CD4-positive, CD25-positive, alpha-beta regulatory T cell (primary cell): ENCODE data around the gene EPB41L4B. TPM values are rescaled to one million over a fixed set of nuclear protein-coding genes. Genes with fewer than 3 reads are reported as not detected.
"Not testable (repeated sequence)": the region's sequence is repeated elsewhere in the genome, so short reads cannot be mapped to it uniquely, and the experiment has no call there.

ENCODE experiments used
- ATAC-seq, 2 donors: fragments of 150-1000 bp; cut with Tn5 transposase; one replicate each; pipeline ENCODE4 v1.10.0; 2021; ENCODE audit warnings: low read depth in 2 of 2, moderate number of reproducible peaks in 2 of 2, moderate library complexity in 1 of 2
- DNase-seq, 3 donors: peaks; one replicate each; pipeline versions ENCODE4 v3.0.0 to v3.0.0-alpha.2; 2012 to 2022; ENCODE audit warnings: mixed read lengths in 1 of 3
- H3K27ac ChIP-seq: one replicate; pipeline ENCODE4 v1.7.0; 2013; ENCODE audit warnings: mild to moderate bottlenecking, low read length; ENCODE audit not compliant: insufficient read depth, poor library complexity, severe bottlenecking
- H3K27me3 ChIP-seq: one replicate; pipeline ENCODE4 v1.7.0; 2013; ENCODE audit warnings: low read length; ENCODE audit not compliant: control insufficient read depth, insufficient read depth
- H3K36me3 ChIP-seq: one replicate; pipeline ENCODE4 v1.7.0; 2013; ENCODE audit warnings: mild to moderate bottlenecking, low read length, moderate library complexity; ENCODE audit not compliant: control insufficient read depth, insufficient read depth
- H3K4me1 ChIP-seq: 2 replicates; pipeline ENCODE4 v1.7.0; 2013; ENCODE audit warnings: mild to moderate bottlenecking, low read length; ENCODE audit not compliant: insufficient read depth, control insufficient read depth, poor library complexity, severe bottlenecking
- H3K4me3 ChIP-seq: one replicate; pipeline ENCODE4 v1.7.0; 2013; ENCODE audit warnings: low read depth, mild to moderate bottlenecking, low read length, moderate library complexity
- H3K9me3 ChIP-seq, 2 experiments: 1 replicate in 1 of 2; 2 replicates in 1 of 2; pipeline ENCODE4 v1.7.0; 2013; ENCODE audit warnings: low read length in 2 of 2, mild to moderate bottlenecking in 1 of 2, moderate library complexity in 1 of 2; ENCODE audit not compliant: control insufficient read depth in 2 of 2
- H3K27ac Mint-ChIP-seq, 3 donors: one replicate each; pipeline ENCODE4 v1.8.0; 2020 to 2022; ENCODE audit warnings: mild to moderate bottlenecking in 3 of 3, mixed read lengths in 3 of 3, moderate library complexity in 2 of 3
- H3K27me3 Mint-ChIP-seq: one replicate; pipeline ENCODE4 v1.8.0; 2022; ENCODE audit warnings: mild to moderate bottlenecking, mixed read lengths
- H3K36me3 Mint-ChIP-seq: one replicate; pipeline ENCODE4 v1.8.0; 2020; ENCODE audit warnings: mixed read lengths
- H3K4me1 Mint-ChIP-seq, 4 donors: one replicate each; pipeline ENCODE4 v1.8.0; 2020 to 2022; ENCODE audit warnings: mixed read lengths in 4 of 4, mild to moderate bottlenecking in 1 of 4
- H3K4me3 Mint-ChIP-seq, 4 donors: one replicate each; pipeline ENCODE4 v1.8.0; 2020 to 2022; ENCODE audit warnings: mild to moderate bottlenecking in 4 of 4, mixed read lengths in 4 of 4, moderate library complexity in 3 of 4
- H3K9me3 Mint-ChIP-seq, 7 donors: one replicate each; pipeline ENCODE4 v1.8.0; 2020 to 2022; ENCODE audit warnings: mixed read lengths in 7 of 7, mild to moderate bottlenecking in 3 of 7, moderate library complexity in 2 of 7
- polyA plus RNA-seq, 4 donors: library from polyadenylated mRNA; unstranded; fragments of 300-500 nt; fragmentation: Illumina TruSeq; gene quantifications; one replicate each; pipeline ENCODE4 v1.2.3, GENCODE V29; 2021
- total RNA-seq: library from RNA; stranded (reverse); gene quantifications from one replicate; pipeline ENCODE4 v1.2.3, GENCODE V29; 2022

EPB41L4B gene
- total and polyA plus RNA-seq, 5 donors from 2014 or later: not detected

GRCh38 chr9:109295221-109296130, 25.4 kb downstream of the EPB41L4B start:
- DNase-seq (no peak), ATAC-seq (no peak)
- Histone ChIP-seq H3K9me3 (no peaks in the 10 kb centered on the region), H3K4me3 (no peak overlapping the region), H3K36me3 (no peaks in the 10 kb centered on the region), H3K27me3 (no peaks in the 10 kb centered on the region), H3K27ac (no peak overlapping the region), H3K4me1 (no peaks in the 10 kb centered on the region)
- Mint-ChIP-seq H3K4me3 (no peak overlapping the region), H3K9me3 (peaks cover 0 to 1% (median 0%) of the 10 kb centered on the region in 7 donors), H3K27me3 (peaks cover 13% of the 10 kb centered on the region), H3K36me3 (no peaks in the 10 kb centered on the region), H3K27ac (no peak overlapping the region), H3K4me1 (peaks cover 0 to 6% (median 0%) of the 10 kb centered on the region in 4 donors)

DNA sequence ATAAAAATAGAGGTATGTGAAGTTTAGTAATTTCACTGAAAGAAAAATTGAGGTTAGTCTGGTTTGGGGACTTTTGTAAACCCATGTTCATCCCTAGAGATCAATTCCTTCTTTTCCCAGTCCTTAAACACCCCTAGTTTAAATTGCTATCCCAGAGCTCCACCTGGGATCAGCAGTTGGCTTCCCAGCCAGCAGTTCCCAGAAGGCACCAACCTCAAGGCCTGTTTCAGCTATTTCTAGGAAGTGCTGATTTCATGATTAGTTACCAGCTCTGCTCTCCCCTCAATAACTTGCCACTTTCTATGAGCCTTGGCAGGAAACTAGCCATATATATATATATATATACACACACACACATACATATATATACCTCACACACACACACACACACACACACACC, 30.5 kb downstream of the EPB41L4B start:
- Histone ChIP-seq H3K36me3 (no peaks in the 10 kb centered on the region), H3K9me3 (no peaks in the 10 kb centered on the region), H3K4me3 (no peak overlapping the region), H3K27ac (no peak overlapping the region), H3K27me3 (no peaks in the 10 kb centered on the region), H3K4me1 (no peaks in the 10 kb centered on the region)
- ATAC-seq (no peak), DNase-seq (no peak)
- Mint-ChIP-seq H3K27me3 (peaks cover 4% of the 10 kb centered on the region), H3K9me3 (no peaks in the 10 kb centered on the region), H3K36me3 (no peaks in the 10 kb centered on the region), H3K4me1 (peaks cover 0 to under 1% (median 0%) of the 10 kb centered on the region in 4 donors), H3K4me3 (no peak overlapping the region), H3K27ac (no peak overlapping the region)

DNA sequence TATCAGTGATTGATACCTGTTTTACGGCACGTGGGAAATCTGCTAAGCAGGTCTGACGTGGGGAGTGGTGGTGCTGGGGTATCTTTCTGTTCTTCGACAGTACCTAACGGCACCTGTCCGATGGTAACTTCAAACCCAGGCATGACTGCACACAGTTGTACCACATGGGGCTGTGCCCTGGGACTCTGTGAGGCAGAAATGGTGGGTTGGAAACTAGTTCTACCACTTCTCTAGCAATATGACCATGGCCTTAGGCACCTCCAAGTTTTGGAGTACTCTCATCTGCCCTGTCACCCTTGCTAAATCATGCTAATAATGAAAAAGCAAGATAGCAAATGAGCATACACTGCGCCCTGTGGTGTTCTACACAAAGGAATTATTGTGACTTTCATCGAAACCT, 30.9 kb downstream of the EPB41L4B start:
- H3K4me1 Mint-ChIP-seq: no peaks in the 10 kb centered on the region
- no peak for ATAC-seq
- H3K27me3 ChIP-seq: no peaks in the 10 kb centered on the region
- DNase-seq: no peak
- no peak overlapping the region for H3K4me3 Mint-ChIP-seq
- no peak overlapping the region for H3K4me3 ChIP-seq
- H3K9me3 ChIP-seq: no peaks in the 10 kb centered on the region
- H3K36me3 Mint-ChIP-seq: no peaks in the 10 kb centered on the region
- no peak overlapping the region for H3K27ac ChIP-seq
- no peaks in the 10 kb centered on the region for H3K36me3 ChIP-seq
- no peak overlapping the region for H3K27ac Mint-ChIP-seq
- H3K9me3 Mint-ChIP-seq: no peaks in the 10 kb centered on the region
- H3K4me1 ChIP-seq: no peaks in the 10 kb centered on the region
- no peaks in the 10 kb centered on the region for H3K27me3 Mint-ChIP-seq

- Histone ChIP-seq H3K36me3 (no peaks in the 10 kb centered on the region), H3K4me3 (no peak overlapping the region), H3K9me3 (no peaks in the 10 kb centered on the region), H3K27me3 (peaks cover under 1% of the 10 kb centered on the region), H3K27ac (no peak overlapping the region), H3K4me1 (no peaks in the 10 kb centered on the region)
- ATAC-seq: no peak
- H3K36me3 Mint-ChIP-seq: no peaks in the 10 kb centered on the region
- H3K4me3 Mint-ChIP-seq: no peak overlapping the region
- no peaks in the 10 kb centered on the region for H3K9me3 Mint-ChIP-seq
- H3K4me1 Mint-ChIP-seq: no peaks in the 10 kb centered on the region
- DNase-seq: no peak
- no peaks in the 10 kb centered on the region for H3K27me3 Mint-ChIP-seq
- no peak overlapping the region for H3K27ac Mint-ChIP-seq
Measured at GRCh38 chr9:109289186-109289585, 31.7 kb downstream of the EPB41L4B start.

- no peaks in the 10 kb centered on the region for H3K9me3 ChIP-seq
- Mint-ChIP-seq H3K9me3 (peaks cover 0 to 2% (median 0%) of the 10 kb centered on the region in 7 donors), H3K27me3 (no peaks in the 10 kb centered on the region), H3K36me3 (no peaks in the 10 kb centered on the region), H3K4me3 (no peak overlapping the region), H3K27ac (no peak overlapping the region), H3K4me1 (no peaks in the 10 kb centered on the region)
- ATAC-seq (no peak), DNase-seq (no peak)
- peaks cover 2% of the 10 kb centered on the region for H3K27me3 ChIP-seq
- no peaks in the 10 kb centered on the region for H3K36me3 ChIP-seq
- H3K4me3 ChIP-seq: no peak overlapping the region
- no peaks in the 10 kb centered on the region for H3K4me1 ChIP-seq
- no peak overlapping the region for H3K27ac ChIP-seq
Measured at GRCh38 chr9:109286981-109287380, 33.9 kb downstream of the EPB41L4B start.

DNA sequence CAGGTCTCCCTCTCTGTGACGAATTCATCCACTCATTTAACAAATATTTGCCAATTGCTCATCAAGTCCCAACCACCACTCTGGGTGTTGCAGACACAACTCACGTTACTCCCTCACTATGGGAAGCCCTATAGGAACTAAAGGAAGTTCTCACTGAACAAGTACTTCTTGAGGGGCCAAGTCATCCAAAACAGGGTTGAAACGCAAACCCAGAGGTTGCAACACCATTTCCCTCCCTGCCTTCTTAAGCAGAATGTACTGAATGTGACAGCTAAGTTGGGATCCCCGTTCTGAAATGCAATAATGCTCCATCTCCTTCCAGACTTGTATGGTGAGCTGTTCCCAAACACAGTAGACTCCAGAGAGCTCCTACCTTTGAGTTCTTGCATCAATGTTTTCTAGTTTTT, 34.3 kb downstream of the EPB41L4B start:
- no peaks in the 10 kb centered on the region for H3K36me3 Mint-ChIP-seq
- peaks cover 0 to 2% (median 0%) of the 10 kb centered on the region in 7 donors for H3K9me3 Mint-ChIP-seq
- Histone ChIP-seq H3K27ac (no peak overlapping the region), H3K9me3 (no peaks in the 10 kb centered on the region), H3K27me3 (peaks cover 2% of the 10 kb centered on the region), H3K4me3 (no peak overlapping the region), H3K36me3 (no peaks in the 10 kb centered on the region), H3K4me1 (no peaks in the 10 kb centered on the region)
- DNase-seq: no peak
- no peaks in the 10 kb centered on the region for H3K27me3 Mint-ChIP-seq
- ATAC-seq: no peak
- no peak overlapping the region for H3K27ac Mint-ChIP-seq
- no peaks in the 10 kb centered on the region for H3K4me1 Mint-ChIP-seq
- no peak overlapping the region for H3K4me3 Mint-ChIP-seq

GRCh38 chr9:109283672-109284071, 37.2 kb downstream of the EPB41L4B start:
- not testable (repeated sequence) for H3K36me3 ChIP-seq, H3K9me3 Mint-ChIP-seq, H3K27me3 ChIP-seq, H3K4me1 Mint-ChIP-seq, H3K4me3 ChIP-seq, H3K27me3 Mint-ChIP-seq, H3K27ac ChIP-seq, ATAC-seq, H3K9me3 ChIP-seq, H3K36me3 Mint-ChIP-seq, H3K27ac Mint-ChIP-seq, DNase-seq, H3K4me3 Mint-ChIP-seq, H3K4me1 ChIP-seq

- H3K4me1 ChIP-seq: no peaks in the 10 kb centered on the region
- Mint-ChIP-seq H3K27me3 (no peaks in the 10 kb centered on the region), H3K4me1 (no peaks in the 10 kb centered on the region), H3K27ac (no peak overlapping the region), H3K4me3 (no peak overlapping the region), H3K36me3 (no peaks in the 10 kb centered on the region), H3K9me3 (peaks cover 0 to 2% (median 0%) of the 10 kb centered on the region in 7 donors)
- H3K27ac ChIP-seq: no peak overlapping the region
- DNase-seq: no peak
- H3K36me3 ChIP-seq: no peaks in the 10 kb centered on the region
- H3K27me3 ChIP-seq: peaks cover 2% of the 10 kb centered on the region
- no peak for ATAC-seq
- no peak overlapping the region for H3K4me3 ChIP-seq
- no peaks in the 10 kb centered on the region for H3K9me3 ChIP-seq
Measured at GRCh38 chr9:109283012-109283411, 37.8 kb downstream of the EPB41L4B start.
